ENCODE results near the gene ZMYND19.

GRCh38 chr9:137564134-137564533 lies 26.2 kb downstream of the ZMYND19 start:
- TF ChIP-seq CTCF (IDR thresholded peaks at IDR 0.05; ENCODE audit: insufficient read depth, low read length): no peak
- no peak for TF ChIP-seq SPI1 (IDR thresholded peaks at IDR 0.05; ENCODE audit: borderline replicate concordance, low read depth)
- TF ChIP-seq REST (IDR thresholded peaks at IDR 0.05; ENCODE audit: insufficient replicate concordance, low read depth): no peak
